RWPE2 (cell line): Measurements from ENCODE around the gene MAP3K6.

ENCODE experiments used
- ATAC-seq: fragments of 200-7000 bp; cut with Tn5 transposase; 3 replicates; pipeline ENCODE4 v1.9.1; 2021; ENCODE audit warnings: low read depth
- DNase-seq: peaks from one replicate; pipeline ENCODE4 v3.0.0-alpha.2; 2020; ENCODE audit warnings: low spot score
- H3K27ac ChIP-seq: fragments of 450-650 bp; 2 replicates; pipeline ENCODE4 v1.5.1; 2017; ENCODE audit warnings: mild to moderate bottlenecking; ENCODE audit not compliant: poor library complexity, severe bottlenecking
- H3K27me3 ChIP-seq: fragments of 250-450 bp; sonication (Bioruptor Pico); 2 replicates; pipeline ENCODE4 v1.5.1; 2021; ENCODE audit warnings: mild to moderate bottlenecking, moderate library complexity; ENCODE audit not compliant: insufficient read depth, poor library complexity, severe bottlenecking
- H3K36me3 ChIP-seq: fragments of 250-450 bp; sonication (Bioruptor Pico); 2 replicates; pipeline ENCODE4 v1.5.1; 2020; ENCODE audit warnings: low read depth, mild to moderate bottlenecking, moderate library complexity
- H3K4me1 ChIP-seq: fragments of 250-450 bp; sonication (Bioruptor Pico); 2 replicates; pipeline ENCODE4 v1.5.1; 2021; ENCODE audit warnings: mild to moderate bottlenecking, moderate library complexity; ENCODE audit not compliant: insufficient read depth, poor library complexity, severe bottlenecking
- H3K4me3 ChIP-seq: fragments of 250-450 bp; sonication (Bioruptor Pico); 2 replicates; pipeline ENCODE4 v1.5.1; 2021; ENCODE audit warnings: mild to moderate bottlenecking, moderate library complexity; ENCODE audit not compliant: severe bottlenecking
- H3K9me3 ChIP-seq: fragments of 250-450 bp; sonication (Bioruptor Pico); 2 replicates; pipeline ENCODE4 v1.5.1; 2021; ENCODE audit warnings: mild to moderate bottlenecking, moderate library complexity; ENCODE audit not compliant: severe bottlenecking
- CTCF ChIP-seq: fragments of 450-650 bp; IDR thresholded peaks from one replicate; pipeline ENCODE4 v1.5.1; 2017; ENCODE audit warnings: mild to moderate bottlenecking, moderate library complexity; ENCODE audit not compliant: poor library complexity, severe bottlenecking

MAP3K6 gene

GRCh38 chr1:27335506-27336422 is 31.0 kb downstream of the MAP3K6 start:
- ATAC-seq (no peak), DNase-seq (no peak)
- Histone ChIP-seq H3K4me3 (no peak overlapping the region), H3K36me3 (peaks cover 38% of the 10 kb centered on the region), H3K27me3 (no peaks in the 10 kb centered on the region), H3K9me3 (no peaks in the 10 kb centered on the region), H3K27ac (no peak overlapping the region), H3K4me1 (peaks cover 3% of the 10 kb centered on the region)
- TF ChIP-seq CTCF: no peak

- ATAC-seq: no peak
- Histone ChIP-seq H3K36me3 (peaks cover 47% of the 10 kb centered on the region), H3K27me3 (no peaks in the 10 kb centered on the region), H3K9me3 (no peaks in the 10 kb centered on the region), H3K4me3 (no peak overlapping the region), H3K27ac (no peak overlapping the region), H3K4me1 (no peaks in the 10 kb centered on the region)
- no peak for DNase-seq
- no peak for TF ChIP-seq CTCF
Measured at GRCh38 chr1:27333717-27334279, 33.0 kb downstream of the MAP3K6 start.

- DNase-seq (no peak), ATAC-seq (peak; percentile 62; the same call in 2 of the 3 replicates)
- Histone ChIP-seq H3K4me3 (no peak overlapping the region), H3K36me3 (peaks cover 56% of the 10 kb centered on the region), H3K4me1 (no peaks in the 10 kb centered on the region), H3K27ac (no peak overlapping the region), H3K27me3 (no peaks in the 10 kb centered on the region), H3K9me3 (no peaks in the 10 kb centered on the region)
- peak; percentile 70 for TF ChIP-seq CTCF
Measured at GRCh38 chr1:27332536-27333281, 34.1 kb downstream of the MAP3K6 start.

GRCh38 chr1:27331922-27332321 is 34.8 kb downstream of the MAP3K6 start:
- TF ChIP-seq CTCF: no peak
- H3K36me3 ChIP-seq: peaks cover 64% of the 10 kb centered on the region
- no peak for ATAC-seq
- H3K4me3 ChIP-seq: no peak overlapping the region
- H3K9me3 ChIP-seq: no peaks in the 10 kb centered on the region
- DNase-seq: no peak
- no peak overlapping the region for H3K27ac ChIP-seq
- H3K4me1 ChIP-seq: no peaks in the 10 kb centered on the region
- H3K27me3 ChIP-seq: no peaks in the 10 kb centered on the region
